ENCODE data around the gene MRM2.

Gene MRM2

GRCh38 chr7:2239242-2239641 lies 2.8 kb downstream of the MRM2 start:
- Histone ChIP-seq H3K27me3 (replicated peaks) (no peaks in the 10 kb centered on the region), H3K36me3 (replicated peaks) (peaks cover 32% of the 10 kb centered on the region), H3K27ac (no peak overlapping the region), H3K4me3 (ENCODE audit: low read depth, low read length) (no peak overlapping the region)
- DNase-seq: no peak
- in situ Hi-C loops (cut with HindIII; ENCODE audit: low pct_ligation_motif_present, low sequenced_read_pairs): no loop called here
- TF ChIP-seq CTCF (IDR thresholded peaks at IDR 0.05; ENCODE audit: low read depth, low read length, missing control alignments): no peak

- no peak for TF ChIP-seq CTCF (IDR thresholded peaks at IDR 0.05; ENCODE audit: low read depth, low read length, missing control alignments)
- Histone ChIP-seq H3K27me3 (replicated peaks) (no peaks in the 10 kb centered on the region), H3K36me3 (replicated peaks) (peaks cover 32% of the 10 kb centered on the region), H3K4me3 (ENCODE audit: low read depth, low read length) (no peak overlapping the region), H3K27ac (no peak overlapping the region)
- no peak for DNase-seq
- in situ Hi-C loops (cut with HindIII; ENCODE audit: low pct_ligation_motif_present, low sequenced_read_pairs): no loop called here
Observed at GRCh38 chr7:2237109-2237602, 4.8 kb downstream of the MRM2 start.

GRCh38 chr7:2233926-2234325 lies 8.1 kb downstream of the MRM2 start:
- Histone ChIP-seq H3K27ac (peak overlapping the region; percentile 12), H3K27me3 (replicated peaks) (no peaks in the 10 kb centered on the region), H3K36me3 (replicated peaks) (peaks cover 26% of the 10 kb centered on the region), H3K4me3 (ENCODE audit: low read depth, low read length) (no peak overlapping the region)
- DNase-seq: no peak
- in situ Hi-C loops (cut with HindIII; ENCODE audit: low pct_ligation_motif_present, low sequenced_read_pairs): no loop called here
- no peak for TF ChIP-seq CTCF (IDR thresholded peaks at IDR 0.05; ENCODE audit: low read depth, low read length, missing control alignments)

- DNase-seq: peak; percentile 83
- TF ChIP-seq CTCF (IDR thresholded peaks at IDR 0.05; ENCODE audit: low read depth, low read length, missing control alignments): no peak
- in situ Hi-C loops (cut with HindIII; ENCODE audit: low pct_ligation_motif_present, low sequenced_read_pairs): no loop called here
- H3K4me3 ChIP-seq (ENCODE audit: low read depth, low read length): peak within 1 kb of the TSS; percentile 80
- peak within 1 kb of the TSS; percentile 61 for H3K27ac ChIP-seq
- H3K36me3 ChIP-seq (replicated peaks): peaks cover 20% of the 10 kb centered on the region
- no peaks in the 10 kb centered on the region for H3K27me3 ChIP-seq (replicated peaks)
Observed at GRCh38 chr7:2232766-2233520, 9.1 kb downstream of the MRM2 start, which contains the start of gene MAD1L1. TSS of gene MAD1L1 (minus strand) at chr7:2232945. CDS start at chr7:2230133, 2,812 bp downstream.

- H3K36me3 ChIP-seq (replicated peaks): peaks cover 16% of the 10 kb centered on the region
- no peak for DNase-seq
Observed at GRCh38 chr7:2231992-2232765, 9.8 kb downstream of the MRM2 start.

More at GRCh38 chr7:2231992-2232765, 9.8 kb downstream of the MRM2 start:
- in situ Hi-C loops (cut with HindIII; ENCODE audit: low pct_ligation_motif_present, low sequenced_read_pairs): no loop called here
- Histone ChIP-seq H3K27ac (peak overlapping the region; percentile 61), H3K27me3 (replicated peaks) (no peaks in the 10 kb centered on the region), H3K4me3 (ENCODE audit: low read depth, low read length) (peak overlapping the region; percentile 80)
- no peak for TF ChIP-seq CTCF (IDR thresholded peaks at IDR 0.05; ENCODE audit: low read depth, low read length, missing control alignments)
